ENCODE results near the gene GPR155.
"Not testable (repeated sequence)": the region's sequence is repeated elsewhere in the genome, so short reads cannot be mapped to it uniquely, and the experiment has no call there.

The GPR155 gene

GRCh38 chr2:174492963-174493431 is 6.2 kb upstream of the GPR155 start:
- in situ Hi-C loops (cut with MboI; ENCODE audit: low pct_unique_long_range_greater_than_20kb, low sequenced_read_pairs, unreplicated experiment): no loop called here
- TF ChIP-seq CTCF (IDR thresholded peaks at IDR 0.05; ENCODE audit: extremely low read depth, insufficient read depth, missing control alignments): no peak
- DNase-seq (ENCODE audit: low spot score): peak; percentile 68

DNA sequence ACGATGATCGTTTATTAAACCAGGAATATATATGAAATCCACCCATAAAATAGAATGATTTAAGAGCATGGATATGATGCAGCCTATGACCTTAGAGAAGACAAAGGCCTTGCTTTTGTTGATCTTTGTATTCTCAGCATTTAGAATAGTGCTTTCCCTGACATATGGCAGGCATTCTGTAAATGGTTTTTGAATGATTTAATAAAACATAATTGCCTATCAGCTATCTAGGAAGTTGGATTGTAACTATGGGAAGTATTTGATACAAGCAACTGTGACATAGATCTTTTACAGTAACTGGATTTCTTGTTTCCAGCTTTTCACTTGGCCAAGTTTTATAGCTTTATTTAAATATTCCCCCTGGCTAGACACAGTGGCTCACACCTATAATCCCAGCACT is 5.1 kb upstream of the GPR155 start:
- in situ Hi-C loops (cut with MboI; ENCODE audit: low pct_unique_long_range_greater_than_20kb, low sequenced_read_pairs, unreplicated experiment): no loop called here
- no peak for TF ChIP-seq CTCF (IDR thresholded peaks at IDR 0.05; ENCODE audit: extremely low read depth, insufficient read depth, missing control alignments)
- DNase-seq (ENCODE audit: low spot score): no peak

GRCh38 chr2:174490051-174490450 is 3.2 kb upstream of the GPR155 start:
- DNase-seq (ENCODE audit: low spot score): no peak
- in situ Hi-C loops (cut with MboI; ENCODE audit: low pct_unique_long_range_greater_than_20kb, low sequenced_read_pairs, unreplicated experiment): no loop called here
- no peak for TF ChIP-seq CTCF (IDR thresholded peaks at IDR 0.05; ENCODE audit: extremely low read depth, insufficient read depth, missing control alignments)

GRCh38 chr2:174489520-174489919 is 2.7 kb upstream of the GPR155 start:
- DNase-seq (ENCODE audit: low spot score); in situ Hi-C loops (cut with MboI; ENCODE audit: low pct_unique_long_range_greater_than_20kb, low sequenced_read_pairs, unreplicated experiment): not testable (repeated sequence)

DNA sequence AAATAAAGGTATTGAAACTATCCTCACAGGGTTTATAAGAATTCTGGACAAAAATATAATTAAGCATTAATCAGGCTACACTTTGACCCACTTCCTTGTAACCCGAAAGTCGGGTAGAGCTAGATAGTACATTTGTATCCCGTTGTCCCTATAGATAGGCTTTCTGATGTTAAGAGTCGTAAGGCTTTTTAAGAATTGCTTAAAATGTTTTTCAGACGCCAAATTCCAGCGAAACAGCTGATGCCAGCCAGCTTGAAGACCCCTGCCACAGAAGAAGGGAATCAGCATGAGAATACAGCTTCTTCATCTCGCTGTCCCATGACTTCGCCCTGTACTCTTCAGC is 962 bp upstream of the GPR155 start:
- no peak for DNase-seq (ENCODE audit: low spot score)
- in situ Hi-C loops (cut with MboI; ENCODE audit: low pct_unique_long_range_greater_than_20kb, low sequenced_read_pairs, unreplicated experiment): no loop called here
- TF ChIP-seq CTCF (IDR thresholded peaks at IDR 0.05; ENCODE audit: extremely low read depth, insufficient read depth, missing control alignments): no peak

- no peak for TF ChIP-seq CTCF (IDR thresholded peaks at IDR 0.05; ENCODE audit: extremely low read depth, insufficient read depth, missing control alignments)
- DNase-seq (ENCODE audit: low spot score): peak; percentile 96
- in situ Hi-C loops (cut with MboI; ENCODE audit: low pct_unique_long_range_greater_than_20kb, low sequenced_read_pairs, unreplicated experiment): no loop called here
These were observed 435 bp upstream of the GPR155 start for GRCh38 chr2:174487108-174487819.

DNA sequence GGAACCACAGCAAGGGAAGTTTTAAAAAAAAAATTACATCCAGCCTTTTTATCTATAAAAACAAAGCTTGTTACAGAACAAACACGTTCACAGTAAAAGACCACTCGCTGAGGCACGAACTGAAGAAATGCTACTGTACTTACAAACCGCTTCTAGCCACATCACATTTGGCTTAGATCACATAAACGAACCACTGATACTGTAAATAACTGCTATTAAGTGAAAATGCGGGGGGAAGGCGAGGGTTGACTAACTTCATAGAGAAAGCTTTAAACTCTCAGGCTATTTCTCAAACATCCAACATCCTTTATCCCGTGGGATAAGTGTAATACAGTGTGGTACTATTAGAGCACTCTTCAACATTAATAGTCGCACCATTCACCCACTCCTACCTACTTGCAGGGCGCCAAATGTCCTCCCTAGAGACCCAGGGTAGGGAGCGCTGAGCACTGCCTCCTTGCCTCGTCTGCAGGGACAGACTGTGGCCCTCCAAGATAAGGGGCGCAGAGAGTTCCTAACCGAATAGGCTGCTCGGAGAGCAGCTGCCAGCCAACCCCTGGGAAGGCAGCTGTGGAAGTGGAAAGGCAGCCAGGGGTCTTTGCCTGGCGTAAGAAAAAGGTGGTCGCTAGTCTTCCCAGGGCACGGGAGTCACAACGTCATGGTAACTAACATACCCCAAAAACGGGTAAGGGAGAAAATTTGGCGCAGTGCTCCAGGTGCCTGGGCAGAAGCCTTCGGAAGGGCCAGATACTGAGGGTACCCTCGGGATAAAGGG is 854 bp downstream of the GPR155 start:
- DNase-seq (ENCODE audit: low spot score): peak; percentile 26
- in situ Hi-C loops (cut with MboI; ENCODE audit: low pct_unique_long_range_greater_than_20kb, low sequenced_read_pairs, unreplicated experiment): no loop called here
- no peak for TF ChIP-seq CTCF (IDR thresholded peaks at IDR 0.05; ENCODE audit: extremely low read depth, insufficient read depth, missing control alignments)

DNA sequence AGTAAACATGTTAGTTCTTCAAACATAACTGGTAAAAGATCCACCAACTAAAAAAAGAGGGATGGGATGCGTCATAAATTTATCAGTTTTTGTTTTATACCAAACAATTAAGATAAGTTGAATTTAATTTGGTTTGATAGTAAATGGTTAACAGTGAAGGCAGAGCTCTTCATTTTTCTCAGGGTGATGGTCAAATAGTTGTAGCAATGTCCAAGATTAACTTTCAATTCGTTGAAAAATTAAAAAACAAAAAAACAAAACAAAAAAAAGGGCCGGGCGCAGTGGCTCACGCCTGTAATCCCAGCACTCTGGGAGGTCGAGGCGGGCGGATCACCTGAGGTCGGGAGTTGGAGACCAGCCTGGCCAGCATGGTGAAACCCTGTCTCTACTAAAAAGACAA is 1.8 kb downstream of the GPR155 start:
- DNase-seq (ENCODE audit: low spot score); in situ Hi-C loops (cut with MboI; ENCODE audit: low pct_unique_long_range_greater_than_20kb, low sequenced_read_pairs, unreplicated experiment): not testable (repeated sequence)
